ENCODE data around the gene LSM14A.
"Not testable (repeated sequence)": the region's sequence is repeated elsewhere in the genome, so short reads cannot be mapped to it uniquely, and the experiment has no call there.

The LSM14A gene

GRCh38 chr19:34127684-34128189 is 44.6 kb upstream of the LSM14A start:
- Histone ChIP-seq H3K27me3 (ENCODE audit: insufficient read depth, poor library complexity, severe bottlenecking) (peaks cover 2% of the 10 kb centered on the region), H3K27ac (replicated peaks) (no peak overlapping the region), H3K4me3 (replicated peaks; ENCODE audit: insufficient read depth, low read length) (no peak overlapping the region)
- TF ChIP-seq CTCF (IDR thresholded peaks at IDR 0.05; ENCODE audit: insufficient read depth, low read length) = no peak
- no peak for DNase-seq (ENCODE audit: low read depth in 1 of 2, low spot score in 1 of 2)

GRCh38 chr19:34128558-34129250 is 43.6 kb upstream of the LSM14A start:
- Histone ChIP-seq H3K27me3 (ENCODE audit: insufficient read depth, poor library complexity, severe bottlenecking) (peaks cover 2% of the 10 kb centered on the region), H3K4me3 (replicated peaks; ENCODE audit: insufficient read depth, low read length) (no peak overlapping the region), H3K27ac (replicated peaks) (no peak overlapping the region)
- no peak for DNase-seq (ENCODE audit: low read depth in 1 of 2, low spot score in 1 of 2)
- no peak for TF ChIP-seq SPI1 (IDR thresholded peaks at IDR 0.05; ENCODE audit: borderline replicate concordance, low read depth)
- no peak for TF ChIP-seq GABPA (IDR thresholded peaks at IDR 0.05; ENCODE audit: low read depth)
- TF ChIP-seq POLR2AphosphoS5 (IDR thresholded peaks at IDR 0.05; ENCODE audit: low read depth) = no peak
- no peak for TF ChIP-seq CTCF (IDR thresholded peaks at IDR 0.05; ENCODE audit: insufficient read depth, low read length)
- no peak for TF ChIP-seq REST (IDR thresholded peaks at IDR 0.05; ENCODE audit: insufficient replicate concordance, low read depth)

GRCh38 chr19:34131100-34131499 is 41.2 kb upstream of the LSM14A start:
- TF ChIP-seq REST (IDR thresholded peaks at IDR 0.05; ENCODE audit: insufficient replicate concordance, low read depth) (no peak), SPI1 (IDR thresholded peaks at IDR 0.05; ENCODE audit: borderline replicate concordance, low read depth) (no peak), POLR2AphosphoS5 (IDR thresholded peaks at IDR 0.05; ENCODE audit: low read depth) (no peak), GABPA (IDR thresholded peaks at IDR 0.05; ENCODE audit: low read depth) (no peak), CTCF (IDR thresholded peaks at IDR 0.05; ENCODE audit: insufficient read depth, low read length) (no peak)

GRCh38 chr19:34132145-34132544 is 40.2 kb upstream of the LSM14A start:
- not testable (repeated sequence) for H3K4me3 ChIP-seq (replicated peaks; ENCODE audit: insufficient read depth, low read length); H3K27ac ChIP-seq (replicated peaks); H3K27me3 ChIP-seq (ENCODE audit: insufficient read depth, poor library complexity, severe bottlenecking); DNase-seq (ENCODE audit: low read depth in 1 of 2, low spot score in 1 of 2)

More at GRCh38 chr19:34131100-34131499, 41.2 kb upstream of the LSM14A start:
- no peak for DNase-seq (ENCODE audit: low read depth in 1 of 2, low spot score in 1 of 2)
- H3K27me3 ChIP-seq (ENCODE audit: insufficient read depth, poor library complexity, severe bottlenecking) = no peaks in the 10 kb centered on the region
- H3K4me3 ChIP-seq (replicated peaks; ENCODE audit: insufficient read depth, low read length) = no peak overlapping the region
- H3K27ac ChIP-seq (replicated peaks) = no peak overlapping the region

- H3K27me3 ChIP-seq (ENCODE audit: insufficient read depth, poor library complexity, severe bottlenecking); H3K4me3 ChIP-seq (replicated peaks; ENCODE audit: insufficient read depth, low read length); DNase-seq (ENCODE audit: low read depth in 1 of 2, low spot score in 1 of 2); H3K27ac ChIP-seq (replicated peaks): not testable (repeated sequence)
Measured at GRCh38 chr19:34132706-34133105, 39.6 kb upstream of the LSM14A start.
